CD4-positive, alpha-beta T cell (primary cell): ENCODE measurements around the gene GTSE1. TPM values are rescaled to one million over a fixed set of nuclear protein-coding genes. Genes with fewer than 3 reads are reported as not detected.

ENCODE experiments used
- ATAC-seq: fragments of 200-7000 bp; cut with Tn5 transposase; one replicate; pipeline ENCODE4 v1.10.0; 2022; ENCODE audit warnings: mild to moderate bottlenecking; ENCODE audit not compliant: poor library complexity
- CTCF ChIA-PET: fragments of 350-600 bp; sonication (Branson Sonifier 250); formaldehyde crosslinking; loops from one replicate; lab custom pipeline; 2021; ENCODE audit warnings: antibody characterized with exemption, inconsistent platforms; lab: Charles Lee
- POLR2A ChIA-PET: fragments of 350-600 bp; sonication (Branson Sonifier 250); formaldehyde crosslinking; loops from one replicate; lab custom pipeline; 2021; ENCODE audit warnings: antibody characterized with exemption, inconsistent platforms; lab: Charles Lee
- DNase-seq, 14 experiments: peaks; one replicate each; pipeline ENCODE4 v3.0.0-alpha.2; 2013 to 2020; ENCODE audit warnings: mixed read lengths in 2 of 14
- H3K27ac ChIP-seq, 2 donors: one replicate each; pipeline versions ENCODE4 v1.5.1 to v1.7.0; 2013; ENCODE audit warnings: low read length in 2 of 2, low read depth in 1 of 2, mild to moderate bottlenecking in 1 of 2
- H3K27me3 ChIP-seq, 2 experiments: 1 replicate in 1 of 2; 2 replicates in 1 of 2; pipeline versions ENCODE4 v1.6.1 to v1.7.0; 2013; ENCODE audit warnings: low read length in 2 of 2, control low read depth in 1 of 2, mild to moderate bottlenecking in 1 of 2, moderate library complexity in 1 of 2; ENCODE audit not compliant: insufficient read depth in 2 of 2, control insufficient read depth in 1 of 2
- H3K36me3 ChIP-seq: one replicate; pipeline ENCODE4 v1.6.1; 2013; ENCODE audit warnings: low read length, control low read depth; ENCODE audit not compliant: insufficient read depth
- H3K4me1 ChIP-seq: one replicate; pipeline ENCODE4 v1.6.1; 2013; ENCODE audit warnings: low read length, control low read depth; ENCODE audit not compliant: insufficient read depth
- H3K4me3 ChIP-seq: one replicate; pipeline ENCODE4 v1.5.1; 2013; ENCODE audit warnings: mild to moderate bottlenecking, low read length, moderate library complexity
- H3K9me3 ChIP-seq, 2 experiments: 1 replicate in 1 of 2; 2 replicates in 1 of 2; pipeline versions ENCODE4 v1.6.1 to v1.7.0; 2013; ENCODE audit warnings: low read length in 2 of 2, mild to moderate bottlenecking in 2 of 2, control low read depth in 1 of 2, moderate library complexity in 1 of 2; ENCODE audit not compliant: control insufficient read depth in 1 of 2, insufficient read depth in 1 of 2
- H3K27ac Mint-ChIP-seq: one replicate; pipeline ENCODE4 v1.8.0; 2020; ENCODE audit warnings: mixed read lengths
- H3K27me3 Mint-ChIP-seq: one replicate; pipeline ENCODE4 v1.8.0; 2021; ENCODE audit warnings: mixed read lengths
- H3K36me3 Mint-ChIP-seq: one replicate; pipeline ENCODE4 v1.8.0; 2021; ENCODE audit warnings: low read depth, mixed read lengths
- H3K4me1 Mint-ChIP-seq: one replicate; pipeline ENCODE4 v1.8.0; 2021; ENCODE audit warnings: low read depth, mixed read lengths
- H3K4me3 Mint-ChIP-seq: one replicate; pipeline ENCODE4 v1.8.0; 2020; ENCODE audit warnings: mild to moderate bottlenecking, mixed read lengths
- H3K9me3 Mint-ChIP-seq: one replicate; pipeline ENCODE4 v1.8.0; 2020; ENCODE audit warnings: mixed read lengths
- CTCF ChIP-seq: fragments of 200-600 bp; IDR thresholded peaks from one replicate; pipeline ENCODE4 v1.8.0; 2022; ENCODE audit warnings: antibody characterized with exemption, mild to moderate bottlenecking
- intact Hi-C, 2 experiments: fragments of 100-400 bp; cut with DNase I in 1 of 2; cut with micrococcal nuclease in 1 of 2; formaldehyde crosslinking; loops; one replicate each; pipeline versions ENCODE4 v1.15.1 to v1.9.0; 2023 to 2025; cut with DNase I, micrococcal nuclease
- total RNA-seq, 174 experiments: library from RNA in 2 of 174; stranded (reverse) in 2 of 174; gene quantifications; one replicate each; pipeline ENCODE4 v1.2.3 and lab custom pipeline; 2021 to 2026

The GTSE1 gene
- total RNA-seq, 2 experiments from 2014 or later, result 0.14 to 0.89 TPM

- Mint-ChIP-seq H3K36me3 (no peaks in the 10 kb centered on the region), H3K9me3 (no peaks in the 10 kb centered on the region), H3K4me3 (no peak overlapping the region), H3K27me3 (no peaks in the 10 kb centered on the region), H3K27ac (no peak overlapping the region), H3K4me1 (no peaks in the 10 kb centered on the region)
- TF ChIP-seq CTCF, result no peak
- ChIA-PET POLR2A (no interaction called here), CTCF (interaction anchor here (1.0 to 1.2 kb wide), 2 partner anchors 194 to 310 kb away, joined by 3 read pairs; no protein-coding TSS in a partner anchor)
- Histone ChIP-seq H3K27me3 (no peaks in the 10 kb centered on the region), H3K4me3 (no peak overlapping the region), H3K36me3 (no peaks in the 10 kb centered on the region), H3K27ac (no peak overlapping the region), H3K9me3 (no peaks in the 10 kb centered on the region), H3K4me1 (no peaks in the 10 kb centered on the region)
- ATAC-seq, result no peak
- DNase-seq, result no peak
- intact Hi-C loops, result no loop called here
These were observed 19.3 kb downstream of the GTSE1 start for GRCh38 chr22:46315976-46316375.

- H3K27ac ChIP-seq, result no peak overlapping the region
- ChIA-PET CTCF (no interaction called here), POLR2A (no interaction called here)
- Mint-ChIP-seq H3K27me3 (no peaks in the 10 kb centered on the region), H3K4me1 (no peaks in the 10 kb centered on the region), H3K9me3 (no peaks in the 10 kb centered on the region), H3K36me3 (no peaks in the 10 kb centered on the region), H3K27ac (no peak overlapping the region), H3K4me3 (no peak overlapping the region)
- intact Hi-C loops, result no loop called here
- ATAC-seq (no peak), DNase-seq (no peak)
- no peaks in the 10 kb centered on the region for H3K27me3 ChIP-seq
- H3K4me3 ChIP-seq, result no peak overlapping the region
- H3K9me3 ChIP-seq, result no peaks in the 10 kb centered on the region
- H3K4me1 ChIP-seq, result no peaks in the 10 kb centered on the region
- TF ChIP-seq CTCF, result no peak
- no peaks in the 10 kb centered on the region for H3K36me3 ChIP-seq
These were observed 21.0 kb downstream of the GTSE1 start for GRCh38 chr22:46317646-46318045.

GRCh38 chr22:46318576-46318975, 21.9 kb downstream of the GTSE1 start:
- Histone ChIP-seq H3K4me1 (no peaks in the 10 kb centered on the region), H3K9me3 (no peaks in the 10 kb centered on the region), H3K4me3 (no peak overlapping the region), H3K27ac (no peak overlapping the region), H3K36me3 (no peaks in the 10 kb centered on the region), H3K27me3 (no peaks in the 10 kb centered on the region)
- H3K9me3 Mint-ChIP-seq, result no peaks in the 10 kb centered on the region
- H3K4me3 Mint-ChIP-seq, result no peak overlapping the region
- ChIA-PET POLR2A (no interaction called here), CTCF (no interaction called here)
- no peaks in the 10 kb centered on the region for H3K27me3 Mint-ChIP-seq
- DNase-seq (no peak), ATAC-seq (no peak)
- intact Hi-C loops, result no loop called here
- no peak overlapping the region for H3K27ac Mint-ChIP-seq
- TF ChIP-seq CTCF, result no peak
- H3K4me1 Mint-ChIP-seq, result no peaks in the 10 kb centered on the region
- no peaks in the 10 kb centered on the region for H3K36me3 Mint-ChIP-seq
